Loucy (cell line): ENCODE data around the gene ALDH1L2.

Experiments used
- H2AFZ ChIP-seq: fragments of 200-600 bp; sonication (generic); 2 replicates; pipeline ENCODE4 v1.6.0; 2016; ENCODE audit warnings: antibody characterized with exemption, mild to moderate bottlenecking, low read length, moderate library complexity
- H3F3A ChIP-seq: fragments of 200-600 bp; 2 replicates; pipeline ENCODE4 v1.6.0; 2016; ENCODE audit warnings: antibody characterized with exemption, low read depth, mild to moderate bottlenecking
- H3K27me3 ChIP-seq: fragments of 200-600 bp; sonication (generic); 2 replicates; pipeline ENCODE4 v1.6.1; 2014; ENCODE audit warnings: low read length, mild to moderate bottlenecking; ENCODE audit not compliant: insufficient read depth, poor library complexity, severe bottlenecking
- H3K36me3 ChIP-seq: fragments of 200-600 bp; sonication (generic); 2 replicates; pipeline ENCODE4 v1.6.1; 2016; ENCODE audit warnings: low read length; ENCODE audit not compliant: insufficient read depth
- H3K4me1 ChIP-seq: fragments of 200-600 bp; sonication (generic); 2 replicates; pipeline ENCODE4 v1.5.1; 2014; ENCODE audit warnings: low read length, mild to moderate bottlenecking; ENCODE audit not compliant: insufficient read depth, poor library complexity, severe bottlenecking
- H3K4me2 ChIP-seq: fragments of 200-600 bp; sonication (generic); 2 replicates; pipeline ENCODE4 v1.6.0; 2014; ENCODE audit warnings: antibody characterized with exemption, low read length, low read depth, mild to moderate bottlenecking; ENCODE audit not compliant: poor library complexity, severe bottlenecking
- H3K4me3 ChIP-seq: fragments of 200-600 bp; sonication (generic); 2 replicates; pipeline ENCODE4 v1.5.1; 2014; ENCODE audit warnings: low read length, mild to moderate bottlenecking, mixed read lengths; ENCODE audit not compliant: poor library complexity, severe bottlenecking
- H3K79me2 ChIP-seq: fragments of 200-600 bp; sonication (generic); 2 replicates; pipeline ENCODE4 v1.6.1; 2014; ENCODE audit warnings: low read length; ENCODE audit not compliant: insufficient read depth
- H3K9ac ChIP-seq: fragments of 200-600 bp; sonication (generic); 2 replicates; pipeline ENCODE4 v1.6.0; 2014; ENCODE audit warnings: mild to moderate bottlenecking, low read depth, low read length, moderate library complexity; ENCODE audit not compliant: poor library complexity, severe bottlenecking
- H3K9me2 ChIP-seq: fragments of 200-600 bp; sonication (generic); replicated peaks from 2 replicates; pipeline ENCODE4 v1.6.1; 2016; ENCODE audit warnings: low read depth, low read length, mixed read lengths
- H3K9me3 ChIP-seq: fragments of 200-600 bp; sonication (generic); 2 replicates; pipeline ENCODE4 v1.6.1; 2014; ENCODE audit warnings: mild to moderate bottlenecking, antibody characterized with exemption, low read length, low read depth; ENCODE audit not compliant: insufficient read depth
- H4K20me1 ChIP-seq: fragments of 200-600 bp; sonication (generic); 2 replicates; pipeline ENCODE4 v1.6.0; 2014; ENCODE audit warnings: antibody characterized with exemption, low read length, mild to moderate bottlenecking; ENCODE audit not compliant: insufficient read depth, poor library complexity, severe bottlenecking
- EZH2phosphoT487 ChIP-seq: fragments of 200-600 bp; IDR thresholded peaks from 2 replicates; pipeline ENCODE4 v1.6.1; 2018; ENCODE audit warnings: antibody characterized with exemption, mild to moderate bottlenecking, moderate library complexity, borderline replicate concordance
- TF ChIP-seq, protein P1 (sequence below): fragments of 200-600 bp; sonication (generic); conservative IDR thresholded peaks from 2 replicates; pipeline ENCODE4 v1.5.1; 2014; ENCODE audit warnings: mild to moderate bottlenecking, antibody characterized with exemption, low read length

ALDH1L2 gene

DNA sequence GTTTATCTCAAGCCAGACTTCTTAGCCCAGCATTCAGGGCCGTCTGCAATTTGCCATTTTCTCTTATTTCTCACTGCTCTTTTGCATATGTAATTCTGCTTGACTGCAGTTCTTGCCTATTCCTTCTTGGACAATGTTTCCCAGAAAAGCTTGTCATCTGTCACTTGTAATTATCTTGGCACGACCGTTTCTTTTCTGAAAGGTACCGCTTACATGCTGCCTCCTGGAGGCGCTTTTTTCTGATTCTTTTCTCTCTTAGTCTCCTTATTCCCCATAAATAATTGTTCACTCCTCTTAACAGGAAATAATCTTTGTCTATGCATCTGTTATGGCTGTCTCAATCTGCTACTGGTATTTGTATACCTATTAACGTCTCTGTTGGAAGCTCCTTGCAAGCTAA, 1.2 kb upstream of the ALDH1L2 start:
- Histone ChIP-seq H3K9ac (no peak overlapping the region), H2AFZ (no peak overlapping the region), H3K36me3 (no peaks in the 10 kb centered on the region), H3K9me3 (no peaks in the 10 kb centered on the region), H3K4me3 (no peak overlapping the region), H3K4me2 (no peak overlapping the region), H3K4me1 (no peaks in the 10 kb centered on the region), H3F3A (no peaks in the 10 kb centered on the region), H4K20me1 (no peaks in the 10 kb centered on the region), H3K9me2 (no peaks in the 10 kb centered on the region), H3K79me2 (no peaks in the 10 kb centered on the region), H3K27me3 (no peaks in the 10 kb centered on the region)
- TF ChIP-seq EZH2phosphoT487, result no peak
- TF ChIP-seq, protein P1, sequence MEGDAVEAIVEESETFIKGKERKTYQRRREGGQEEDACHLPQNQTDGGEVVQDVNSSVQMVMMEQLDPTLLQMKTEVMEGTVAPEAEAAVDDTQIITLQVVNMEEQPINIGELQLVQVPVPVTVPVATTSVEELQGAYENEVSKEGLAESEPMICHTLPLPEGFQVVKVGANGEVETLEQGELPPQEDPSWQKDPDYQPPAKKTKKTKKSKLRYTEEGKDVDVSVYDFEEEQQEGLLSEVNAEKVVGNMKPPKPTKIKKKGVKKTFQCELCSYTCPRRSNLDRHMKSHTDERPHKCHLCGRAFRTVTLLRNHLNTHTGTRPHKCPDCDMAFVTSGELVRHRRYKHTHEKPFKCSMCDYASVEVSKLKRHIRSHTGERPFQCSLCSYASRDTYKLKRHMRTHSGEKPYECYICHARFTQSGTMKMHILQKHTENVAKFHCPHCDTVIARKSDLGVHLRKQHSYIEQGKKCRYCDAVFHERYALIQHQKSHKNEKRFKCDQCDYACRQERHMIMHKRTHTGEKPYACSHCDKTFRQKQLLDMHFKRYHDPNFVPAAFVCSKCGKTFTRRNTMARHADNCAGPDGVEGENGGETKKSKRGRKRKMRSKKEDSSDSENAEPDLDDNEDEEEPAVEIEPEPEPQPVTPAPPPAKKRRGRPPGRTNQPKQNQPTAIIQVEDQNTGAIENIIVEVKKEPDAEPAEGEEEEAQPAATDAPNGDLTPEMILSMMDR, result no peak

DNA sequence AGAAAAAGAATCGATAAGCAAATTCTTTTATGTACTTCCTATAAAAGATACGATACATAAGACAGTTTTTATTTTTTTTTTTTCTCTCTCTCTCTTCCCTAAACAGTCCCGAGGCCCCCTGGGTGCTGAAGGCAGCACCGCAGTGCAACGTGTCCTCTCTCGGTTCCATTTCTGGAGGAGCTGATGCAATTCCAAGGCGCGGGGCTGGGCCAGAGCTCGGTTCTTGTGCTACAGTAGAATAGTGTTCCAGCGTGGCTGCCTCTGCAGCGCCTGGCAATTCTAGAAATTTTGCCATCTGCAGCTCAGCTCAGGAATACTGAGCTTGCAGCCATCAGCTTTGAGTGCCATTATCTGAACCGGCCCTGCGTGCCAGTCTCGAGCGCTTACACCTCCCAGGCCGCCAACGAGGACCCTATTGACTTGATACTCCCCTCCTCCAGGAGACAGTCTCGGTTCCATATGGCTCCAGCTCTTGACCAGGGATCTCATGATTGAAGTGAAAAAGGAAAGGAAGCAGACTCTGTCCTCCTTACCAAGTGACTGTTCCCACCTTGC, 630 bp downstream of the ALDH1L2 start:
- no peaks in the 10 kb centered on the region for H3K36me3 ChIP-seq
- no peaks in the 10 kb centered on the region for H3K4me1 ChIP-seq
- no peak overlapping the region for H2AFZ ChIP-seq
- H3K4me3 ChIP-seq, result no peak overlapping the region
- H3K27me3 ChIP-seq, result no peaks in the 10 kb centered on the region
- no peak overlapping the region for H3K4me2 ChIP-seq
- H3F3A ChIP-seq, result no peaks in the 10 kb centered on the region
- H3K9me2 ChIP-seq, result no peaks in the 10 kb centered on the region
- no peaks in the 10 kb centered on the region for H4K20me1 ChIP-seq
- no peaks in the 10 kb centered on the region for H3K79me2 ChIP-seq
- H3K9ac ChIP-seq, result no peak overlapping the region
- no peaks in the 10 kb centered on the region for H3K9me3 ChIP-seq
- TF ChIP-seq, protein P1, result no peak

DNA sequence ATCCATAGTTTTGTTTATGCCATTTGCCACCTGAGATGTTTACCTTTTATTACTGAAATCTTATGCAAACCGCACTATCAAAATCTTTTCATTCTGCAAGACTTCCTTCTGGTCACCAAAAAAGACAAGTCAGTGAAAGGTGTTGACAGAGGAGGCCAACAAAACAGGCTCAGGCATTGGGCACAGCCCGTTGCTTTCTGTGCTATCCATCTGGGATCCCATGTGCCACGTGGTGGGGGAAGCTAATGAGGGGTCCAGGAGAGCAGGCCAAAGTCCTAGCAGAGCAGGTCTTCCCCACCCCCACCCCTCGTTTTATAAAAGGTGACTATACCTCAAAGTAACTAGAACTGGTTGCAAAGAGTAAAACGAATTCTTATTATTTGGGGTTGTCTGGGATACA, 1.2 kb downstream of the ALDH1L2 start:
- Histone ChIP-seq H3K4me3 (no peak overlapping the region), H3K9ac (no peak overlapping the region), H3K79me2 (no peaks in the 10 kb centered on the region), H3K4me1 (no peaks in the 10 kb centered on the region), H3K36me3 (no peaks in the 10 kb centered on the region), H3K4me2 (no peak overlapping the region), H3K9me3 (no peaks in the 10 kb centered on the region), H3K27me3 (no peaks in the 10 kb centered on the region), H3K9me2 (no peaks in the 10 kb centered on the region), H3F3A (no peaks in the 10 kb centered on the region), H4K20me1 (no peaks in the 10 kb centered on the region), H2AFZ (no peak overlapping the region)
- TF ChIP-seq, protein P1, result no peak
- no peak for TF ChIP-seq EZH2phosphoT487
